Globus pallidus (tissue), 1 donor: Measurements from ENCODE around the gene REX1BD.
"Not testable (repeated sequence)": the region's sequence is repeated elsewhere in the genome, so short reads cannot be mapped to it uniquely, and the experiment has no call there.

Experiments
- DNase-seq: peaks from one replicate; pipeline ENCODE4 v3.0.0-alpha.2; 2015; ENCODE audit warnings: low spot score

REX1BD gene

DNA sequence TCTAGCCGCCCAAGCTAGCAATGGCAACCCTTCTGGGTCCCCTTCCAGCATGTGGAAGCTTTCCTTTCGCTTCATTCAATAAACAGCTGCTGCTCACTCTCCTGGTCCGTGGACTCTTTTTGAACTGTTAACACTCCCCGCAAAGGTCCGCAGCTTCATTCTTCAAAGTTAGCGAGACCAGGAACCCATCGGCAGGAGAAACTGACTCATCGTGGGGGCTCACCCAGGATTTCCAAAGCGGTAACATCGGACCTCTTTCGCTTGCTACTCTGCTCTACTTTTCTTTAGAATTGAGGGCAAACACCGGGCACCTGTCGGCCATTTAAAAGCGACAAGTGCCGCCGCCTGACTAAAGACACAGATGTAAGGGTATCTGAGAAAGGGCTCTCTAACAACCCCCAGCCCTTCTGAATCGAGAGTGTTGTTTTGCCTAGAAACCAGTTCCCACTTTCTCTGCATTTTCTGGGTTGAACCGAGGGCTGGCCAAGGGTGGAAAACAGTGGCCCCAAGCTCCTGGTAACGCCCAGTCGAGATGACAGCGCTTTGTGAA, 11.2 kb upstream of the REX1BD start:
- no peak for DNase-seq

DNA sequence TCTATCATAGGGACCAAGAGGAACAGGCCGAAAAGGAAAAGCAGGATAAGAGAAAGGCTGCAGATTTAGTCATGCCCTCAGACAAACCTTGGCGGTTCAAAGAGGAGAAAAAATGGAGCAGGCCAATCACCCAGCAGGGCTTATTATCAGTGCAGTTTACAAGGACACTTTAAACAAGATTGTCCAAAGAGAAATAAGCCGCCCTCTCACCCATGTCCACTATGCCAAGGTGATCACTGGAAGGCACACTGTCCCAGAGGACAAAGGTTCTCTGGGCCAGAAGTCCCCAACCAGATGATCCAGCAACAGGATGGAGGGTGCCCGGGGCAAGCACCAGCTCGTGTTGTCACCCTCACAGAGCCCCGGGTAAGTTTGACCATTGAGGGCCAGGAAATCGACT, 8.3 kb upstream of the REX1BD start:
- no peak for DNase-seq

DNA sequence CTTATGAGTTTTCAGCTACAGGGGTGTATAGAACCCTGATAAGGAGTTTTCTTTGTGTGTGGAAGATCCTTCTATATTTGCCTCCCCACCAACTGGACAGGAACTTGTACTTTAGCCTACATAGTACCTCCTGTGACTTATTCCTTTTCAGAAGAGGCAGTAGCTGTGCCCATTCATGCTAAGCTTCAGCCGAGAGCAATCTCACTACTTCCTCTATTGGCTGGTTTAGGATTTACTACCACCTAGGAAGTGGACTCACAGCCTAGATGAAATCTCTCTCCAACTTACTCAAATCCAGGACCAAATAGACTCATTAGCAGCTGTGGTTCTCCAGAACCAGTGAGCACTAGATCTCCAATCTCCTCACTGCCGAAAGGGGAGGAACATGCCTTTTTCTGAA, 2.3 kb upstream of the REX1BD start:
- no peak for DNase-seq

DNA sequence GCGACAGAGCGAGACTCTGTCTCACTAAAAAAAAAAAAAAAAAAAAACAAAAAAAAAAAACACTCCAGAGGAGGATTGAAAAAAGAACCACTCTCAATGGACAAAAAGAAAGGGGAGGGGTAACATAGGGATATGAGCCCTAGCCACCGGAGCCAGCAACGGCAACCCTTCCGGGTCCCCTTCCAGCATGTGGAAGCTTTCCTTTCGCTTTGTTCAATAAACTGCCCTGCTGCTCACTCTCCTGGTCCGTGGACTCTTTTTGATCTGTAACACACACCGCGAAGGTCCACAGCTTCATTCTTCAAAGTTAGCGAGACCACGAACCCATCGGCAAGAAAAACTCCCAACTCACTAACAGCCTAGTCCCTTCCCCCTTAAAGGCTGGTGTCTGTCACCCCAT, 1.0 kb upstream of the REX1BD start:
- DNase-seq = no peak

DNA sequence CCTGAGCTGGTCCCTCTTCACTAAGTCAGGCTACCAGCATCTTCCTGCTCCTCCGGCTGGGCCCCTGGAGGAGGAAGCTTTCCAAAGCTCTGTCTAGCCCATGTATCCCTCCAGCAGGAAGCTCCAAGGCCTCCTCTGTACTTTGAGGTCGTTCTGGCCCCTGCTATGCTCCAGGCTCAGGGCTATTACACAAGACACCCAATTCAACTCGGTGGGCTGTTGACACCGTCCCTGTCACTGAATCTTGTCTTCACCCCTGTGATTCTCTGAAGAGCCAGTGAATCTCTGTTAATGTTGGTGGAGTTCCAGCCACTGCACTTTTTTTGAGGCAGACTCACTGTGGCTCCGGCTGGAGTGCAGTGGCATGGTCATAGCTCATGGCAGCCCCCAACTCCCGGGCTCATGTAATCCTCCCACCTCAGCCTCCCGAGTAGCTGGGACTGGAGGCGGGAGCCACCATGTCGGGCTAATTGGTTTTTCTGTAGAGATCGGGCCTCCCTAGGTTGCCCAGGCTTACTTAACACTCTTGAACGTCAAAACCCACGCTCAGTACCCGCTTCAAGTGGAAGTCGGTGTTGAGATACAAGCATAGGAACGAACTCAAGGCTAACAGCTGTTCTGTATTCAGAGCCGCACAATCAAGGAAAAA, 512 bp upstream of the REX1BD start:
- DNase-seq = no peak

DNA sequence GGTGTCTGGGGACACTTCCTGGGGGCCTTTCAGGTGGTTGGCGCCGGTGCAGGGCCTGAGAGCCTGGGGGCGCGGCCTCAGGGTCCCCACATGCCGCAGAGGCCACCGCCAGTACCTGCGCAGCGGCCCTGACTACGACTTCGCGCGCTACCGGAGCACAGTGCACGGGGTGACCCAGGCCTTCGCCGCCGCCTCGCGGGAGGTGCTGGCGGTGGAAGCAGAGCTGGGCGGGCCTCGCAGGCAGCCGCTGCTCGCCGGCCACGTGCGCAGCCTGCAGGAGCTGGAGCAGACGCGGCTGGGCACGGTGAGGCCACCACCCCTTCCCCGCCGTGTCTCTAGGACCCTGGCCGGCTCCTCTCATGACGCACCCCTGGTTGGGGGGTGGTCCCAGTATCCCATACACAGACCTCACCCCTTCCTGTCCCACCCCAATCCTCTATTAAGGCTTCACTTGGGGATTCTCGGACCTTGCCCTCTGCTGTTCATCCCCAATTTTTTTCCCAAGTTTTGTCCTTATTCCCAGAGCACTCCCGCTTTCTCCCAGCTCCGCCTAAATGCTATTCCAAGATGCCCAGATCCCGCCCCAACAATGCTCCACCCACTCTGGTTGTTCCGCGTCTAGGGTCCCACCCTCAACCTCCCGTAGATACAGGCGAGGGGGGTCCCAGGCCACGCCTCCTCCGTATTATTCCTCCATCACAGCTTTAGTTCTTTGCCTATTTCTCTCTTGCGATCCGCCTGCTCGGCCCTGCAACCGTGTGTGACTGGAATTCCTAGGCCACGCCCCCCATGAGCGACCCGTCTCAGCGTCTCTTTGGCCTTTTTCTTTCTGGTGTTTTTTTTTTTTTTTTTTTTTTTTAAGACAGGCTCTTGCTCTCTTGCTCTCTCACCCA, 1.0 kb downstream of the REX1BD start:
- DNase-seq = peak; percentile 27

DNA sequence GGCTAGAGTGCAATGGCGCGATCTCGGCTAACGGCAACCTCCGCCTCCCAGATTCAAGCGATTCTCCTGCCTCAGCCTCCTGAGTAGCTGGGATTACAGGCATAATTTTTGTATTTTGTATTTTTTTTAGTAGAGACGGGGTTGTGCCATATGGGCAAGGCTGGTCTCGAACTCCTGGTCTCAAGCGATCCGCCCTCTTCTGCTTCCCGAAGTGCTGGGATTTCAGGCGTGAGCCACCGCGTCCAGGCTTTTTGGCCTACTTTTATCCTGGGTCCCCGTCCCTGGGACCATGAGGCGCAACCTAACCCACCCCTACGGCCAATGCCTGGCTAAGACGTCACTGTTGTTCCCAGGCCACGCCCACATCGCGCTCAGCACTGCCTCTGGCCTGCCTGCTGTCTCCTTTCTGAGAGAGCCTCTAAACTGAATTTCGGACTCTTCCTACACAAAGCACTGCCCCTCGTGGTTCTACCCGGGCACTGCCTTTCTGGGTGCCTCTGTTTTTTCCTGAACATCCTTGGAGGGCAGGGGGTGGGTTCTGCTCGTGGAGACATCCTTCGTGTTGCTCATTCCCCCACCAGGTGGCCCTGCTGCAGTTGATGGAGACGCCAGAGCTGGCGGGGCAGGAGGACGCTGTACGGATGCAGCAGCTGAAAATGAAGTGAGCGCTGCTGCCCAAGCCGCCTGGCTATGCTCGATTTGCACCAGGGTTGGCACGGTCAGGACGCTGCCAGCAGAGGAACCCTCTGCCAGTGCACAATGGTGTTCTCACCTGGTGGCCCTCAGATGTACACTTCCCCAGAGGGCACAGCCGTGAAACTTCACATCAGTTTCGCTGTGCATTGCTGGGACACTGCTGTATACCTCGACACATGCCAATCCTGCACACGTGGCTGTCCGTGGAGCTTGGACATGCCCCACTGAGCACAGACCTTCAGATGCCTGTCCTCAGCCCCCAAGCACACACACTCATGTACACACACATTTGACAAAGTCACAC, 2.0 kb downstream of the REX1BD start:
- peak; percentile 86 for DNase-seq

DNA sequence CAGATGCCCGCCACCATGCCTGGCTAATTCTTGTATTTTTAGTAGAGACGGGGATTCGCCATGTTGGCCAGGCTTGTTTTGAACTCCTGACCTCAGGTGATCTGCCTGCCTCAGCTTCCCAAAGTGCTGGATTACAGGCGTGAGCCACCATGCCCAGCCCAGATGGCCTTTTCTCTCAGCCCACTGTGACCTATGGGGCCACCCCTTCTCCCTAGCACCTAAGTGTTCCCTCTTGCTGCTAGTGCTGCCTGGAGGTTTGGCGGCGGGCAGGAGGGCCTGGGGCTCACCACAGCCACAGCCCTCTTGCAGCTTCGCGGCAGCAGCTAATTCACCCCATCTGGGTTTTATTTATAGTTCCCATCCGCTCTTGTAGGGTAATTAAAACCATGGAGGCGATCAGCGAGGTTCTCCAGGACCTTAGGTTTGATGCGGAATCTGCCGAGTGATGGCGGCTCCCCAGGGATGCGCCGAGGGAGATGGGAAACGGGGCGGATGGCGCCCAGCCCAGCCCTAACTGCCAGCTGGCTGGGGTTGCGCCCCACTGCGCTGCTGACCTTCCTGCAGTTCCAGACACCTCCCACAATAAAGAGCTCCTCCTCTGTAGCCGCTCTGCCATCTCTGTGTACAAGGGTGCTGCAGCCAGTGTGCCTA, 3.3 kb downstream of the REX1BD start:
- no peak for DNase-seq

DNA sequence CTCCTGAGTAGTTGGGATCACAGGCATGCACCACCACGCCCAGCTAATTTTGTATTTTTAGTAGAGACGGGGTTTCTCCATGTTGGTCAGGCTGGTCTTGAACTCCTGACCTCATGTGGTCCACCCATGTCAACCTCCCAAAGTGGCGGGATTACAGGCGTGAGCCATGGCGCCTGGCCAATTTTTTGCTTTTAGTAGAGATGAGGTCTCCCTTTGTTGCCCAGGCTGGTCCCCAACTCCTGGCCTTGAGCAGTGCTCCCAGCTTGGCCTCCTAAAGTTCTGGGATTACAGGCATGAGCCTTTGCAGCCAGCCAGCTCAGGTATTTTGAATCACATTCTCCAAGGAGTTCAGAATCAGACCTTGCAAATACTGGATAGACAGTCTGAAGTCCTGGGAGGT, 4.1 kb downstream of the REX1BD start:
- not testable (repeated sequence) for DNase-seq

DNA sequence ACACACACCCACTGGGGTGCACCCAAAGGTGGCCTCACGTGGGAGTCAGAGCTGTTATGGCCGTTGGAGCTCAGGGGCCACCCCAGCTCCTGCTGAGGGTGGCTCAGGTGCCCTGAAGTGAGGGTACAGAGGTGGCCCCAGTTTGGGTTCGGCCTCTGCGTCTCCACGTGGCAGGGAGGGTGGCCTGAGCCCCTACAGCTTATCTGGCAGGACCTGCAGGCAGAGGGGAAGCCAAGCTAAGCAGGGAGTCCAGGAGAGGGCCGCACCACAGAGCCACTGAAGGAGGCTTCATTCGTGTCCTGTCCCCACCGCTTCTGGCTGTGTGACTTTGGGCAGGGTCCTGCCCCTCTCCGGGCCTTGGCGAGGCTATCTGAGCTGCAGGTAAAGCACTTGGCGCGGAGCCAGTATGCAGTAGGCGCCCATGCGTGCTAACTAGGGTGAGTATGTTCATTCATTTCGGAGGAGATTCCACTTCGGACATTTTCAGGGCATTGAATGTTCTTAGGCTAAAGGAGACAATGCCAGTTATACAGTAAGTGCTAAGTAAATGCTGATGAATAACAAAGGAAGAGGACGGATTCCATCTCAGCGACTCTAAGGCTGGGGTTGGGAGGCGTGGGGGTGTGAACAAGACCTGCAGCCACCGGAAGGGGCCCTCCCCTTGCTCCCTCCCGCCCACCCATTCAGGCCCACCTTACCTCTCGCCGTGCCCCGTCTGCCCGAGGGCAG, 4.9 kb downstream of the REX1BD start:
- no peak for DNase-seq

DNA sequence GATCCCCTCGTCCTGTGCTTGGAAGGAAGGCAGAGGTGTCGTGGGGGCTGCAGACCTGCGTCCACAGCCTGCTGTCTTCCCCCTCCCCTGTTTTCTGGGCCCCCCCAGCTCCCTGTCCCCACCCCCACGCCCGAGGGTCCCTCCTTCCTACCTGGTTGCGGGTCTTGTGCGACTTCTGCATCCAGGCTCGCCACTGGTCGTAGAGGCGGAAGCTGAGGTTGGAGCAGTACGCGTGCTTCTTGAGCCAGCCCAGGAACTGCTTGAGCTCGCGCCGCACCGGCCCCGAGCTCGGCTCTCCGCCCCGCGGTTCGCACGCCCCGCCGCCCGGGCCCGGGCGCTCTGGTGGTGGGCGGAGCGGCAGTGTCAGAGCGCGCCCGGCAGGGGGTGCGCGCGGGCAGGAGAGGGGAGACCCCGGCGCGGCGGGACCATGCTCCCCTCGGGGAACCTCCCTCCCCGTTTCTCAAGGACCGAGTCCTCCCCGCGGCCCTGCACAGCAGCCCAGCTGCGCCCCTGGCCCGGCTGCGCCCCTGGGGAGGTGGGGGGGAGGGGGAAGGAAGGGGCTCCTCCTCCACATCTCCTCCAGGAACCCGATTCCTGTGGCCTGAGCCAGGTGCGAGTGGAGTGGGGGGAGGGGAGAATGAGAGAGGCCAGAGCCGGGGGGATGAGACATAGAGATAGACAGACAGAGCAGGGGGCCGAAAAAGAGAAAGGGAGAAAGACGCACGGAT, 5.7 kb downstream of the REX1BD start:
- DNase-seq = peak; percentile 26

DNA sequence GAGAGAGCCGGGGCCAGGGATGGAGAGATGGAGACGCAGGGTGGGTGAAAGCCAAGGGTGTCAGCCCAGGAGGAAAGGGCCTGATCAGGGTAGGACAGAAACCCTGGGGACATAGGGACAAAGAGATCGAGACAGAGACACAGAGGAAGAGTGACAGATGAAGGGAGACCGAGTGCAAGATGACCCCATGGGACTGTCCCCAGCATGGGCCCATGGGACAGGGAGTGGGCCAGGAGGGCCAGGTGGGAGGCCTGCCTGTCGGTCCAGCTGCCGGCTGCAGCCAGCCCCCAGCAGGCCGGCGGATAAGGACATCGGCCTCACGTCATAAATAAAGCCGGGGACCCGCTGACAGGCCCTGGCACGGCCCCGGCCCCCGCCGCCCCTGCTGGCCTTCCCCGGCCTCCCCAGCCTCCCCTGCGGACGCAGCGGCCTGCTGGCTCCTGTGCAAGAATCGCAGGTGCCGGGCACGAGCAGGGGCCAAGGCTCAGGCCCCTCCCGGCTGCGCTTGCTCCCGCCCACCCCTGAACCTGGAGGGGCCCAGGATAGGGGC, 6.3 kb downstream of the REX1BD start:
- no peak for DNase-seq

DNA sequence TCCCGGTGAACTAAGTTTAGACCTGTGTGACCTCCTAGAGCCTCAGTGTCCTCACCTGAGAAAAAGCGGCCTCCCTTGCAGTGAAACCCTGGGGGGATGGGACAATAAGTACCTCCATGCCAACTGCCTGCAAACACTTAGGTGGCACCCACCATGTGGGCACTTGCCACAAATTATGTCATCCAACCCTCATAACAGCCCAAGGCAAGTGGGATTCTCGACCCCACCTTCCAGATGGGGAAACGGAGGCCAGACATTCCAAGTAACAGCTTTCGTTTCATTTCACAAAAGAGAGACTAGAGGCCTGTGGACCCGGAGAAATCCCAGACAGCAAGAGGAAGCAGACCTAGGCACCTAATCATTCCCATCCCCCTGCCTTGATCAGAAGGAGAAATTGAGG, 6.9 kb downstream of the REX1BD start:
- DNase-seq = no peak

DNA sequence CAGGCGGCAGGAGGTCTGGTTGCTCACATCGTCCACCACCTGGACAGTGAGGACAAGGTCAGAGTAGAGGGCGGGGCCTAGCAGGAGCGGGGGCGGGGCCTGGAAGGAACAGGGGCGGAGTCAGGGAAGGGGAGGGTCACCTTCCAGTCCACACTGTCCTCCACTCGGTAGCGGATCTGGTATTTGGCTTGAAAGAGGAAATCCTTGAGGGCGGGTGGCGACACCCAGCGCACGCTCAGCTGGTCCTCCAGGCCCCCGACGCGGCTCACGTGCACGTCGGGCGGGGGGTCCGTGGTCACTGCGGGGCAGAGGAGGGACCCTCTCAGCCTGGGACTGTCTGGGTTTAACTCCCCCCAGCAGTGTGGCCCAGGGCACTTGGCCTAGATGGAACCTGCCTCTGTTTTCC, 8.2 kb downstream of the REX1BD start:
- no peak for DNase-seq

DNA sequence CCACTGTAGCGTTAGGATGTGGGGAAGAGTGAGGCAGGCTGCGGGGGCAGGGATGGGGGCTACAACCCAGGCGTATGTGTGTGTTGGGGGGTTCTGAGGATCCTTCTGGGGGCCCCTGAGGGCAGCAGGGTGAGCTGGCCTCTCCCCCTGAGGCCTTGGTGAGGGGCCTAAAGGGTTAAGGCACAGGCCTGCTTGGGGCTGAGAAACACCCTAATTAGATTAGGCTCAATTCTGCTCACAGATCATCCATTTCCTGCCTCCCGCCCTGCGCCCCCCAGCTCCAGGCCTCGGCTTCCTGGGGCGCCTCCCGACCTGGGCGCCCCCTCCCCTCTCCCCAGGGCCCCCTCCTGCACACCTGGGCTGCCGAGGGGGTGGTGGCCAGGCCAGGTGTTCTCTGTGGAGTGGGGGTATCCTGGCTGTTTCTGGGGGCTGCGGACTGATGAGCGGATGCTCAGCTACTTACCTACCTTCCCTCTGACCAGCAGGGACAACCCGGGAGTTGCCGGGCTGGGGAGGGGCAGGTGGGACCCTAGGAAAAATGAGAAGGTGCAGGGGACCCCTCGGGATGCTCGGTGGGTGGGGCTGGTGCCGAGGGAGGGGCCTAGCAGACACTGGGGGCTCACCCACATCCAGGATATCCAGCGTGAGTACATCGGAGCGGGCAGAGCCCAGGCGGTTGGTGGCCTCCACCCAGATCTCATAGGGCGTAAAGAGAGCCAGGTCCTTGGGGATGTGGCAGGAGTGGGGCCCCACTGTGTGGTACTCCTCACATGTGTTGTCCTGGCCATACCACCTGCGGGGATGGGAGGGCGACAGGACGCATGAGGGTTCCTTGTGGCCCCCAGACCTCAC, 9.4 kb downstream of the REX1BD start:
- DNase-seq = no peak

DNA sequence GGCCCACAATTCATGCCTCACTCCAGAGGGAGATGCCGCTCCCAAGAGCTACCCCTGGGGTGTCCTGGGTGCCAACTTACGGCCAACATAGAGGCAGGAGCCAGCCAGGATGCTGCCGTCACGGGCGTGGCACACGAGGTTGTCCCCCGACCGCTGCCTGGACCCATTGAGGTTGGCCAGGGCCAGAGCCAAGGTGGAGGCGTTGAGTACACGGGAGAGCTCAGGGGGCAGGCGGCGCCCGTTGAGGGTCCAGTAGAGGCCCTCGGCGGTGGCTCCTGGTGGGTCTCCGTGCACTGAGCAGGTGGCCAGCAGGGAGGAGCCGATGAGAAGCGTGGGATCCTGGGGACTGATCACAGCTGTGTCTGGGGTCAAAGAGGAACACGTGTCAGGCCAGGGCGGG, 10.9 kb downstream of the REX1BD start:
- no peak for DNase-seq

DNA sequence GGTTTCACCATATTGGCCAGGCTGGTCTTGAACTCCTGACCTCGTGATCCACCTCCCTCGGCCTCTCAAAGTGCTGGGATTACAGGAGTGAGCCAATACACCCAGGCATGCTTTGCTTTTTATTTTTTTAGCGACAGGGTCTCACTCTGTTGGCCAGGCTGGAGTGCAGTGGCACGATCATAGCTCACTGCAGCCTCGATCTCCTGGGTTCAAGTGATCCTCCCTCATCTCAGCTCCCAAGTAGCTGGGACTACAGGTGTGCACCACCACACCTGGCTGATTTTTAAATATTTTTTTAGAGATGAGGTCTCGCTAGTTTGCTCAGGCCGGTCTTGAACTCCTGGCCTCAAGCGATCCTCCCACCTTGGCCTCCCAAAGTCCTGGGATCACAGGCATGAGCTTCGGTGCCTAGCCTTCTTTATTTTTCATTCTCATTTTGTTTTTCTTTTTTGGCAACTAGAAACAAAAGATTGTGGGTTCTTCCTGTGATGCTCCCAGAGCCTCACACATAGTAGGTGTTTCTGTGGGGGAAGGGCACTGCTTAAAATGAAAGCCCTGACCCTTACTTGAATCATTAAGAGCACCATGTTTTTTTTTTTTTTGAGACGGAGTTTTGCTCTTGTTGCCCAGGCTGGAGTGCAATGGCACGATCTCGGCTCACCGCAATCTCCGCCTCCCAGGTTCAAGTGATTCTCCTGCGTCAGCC, 12.2 kb downstream of the REX1BD start:
- DNase-seq = not testable (repeated sequence)

DNA sequence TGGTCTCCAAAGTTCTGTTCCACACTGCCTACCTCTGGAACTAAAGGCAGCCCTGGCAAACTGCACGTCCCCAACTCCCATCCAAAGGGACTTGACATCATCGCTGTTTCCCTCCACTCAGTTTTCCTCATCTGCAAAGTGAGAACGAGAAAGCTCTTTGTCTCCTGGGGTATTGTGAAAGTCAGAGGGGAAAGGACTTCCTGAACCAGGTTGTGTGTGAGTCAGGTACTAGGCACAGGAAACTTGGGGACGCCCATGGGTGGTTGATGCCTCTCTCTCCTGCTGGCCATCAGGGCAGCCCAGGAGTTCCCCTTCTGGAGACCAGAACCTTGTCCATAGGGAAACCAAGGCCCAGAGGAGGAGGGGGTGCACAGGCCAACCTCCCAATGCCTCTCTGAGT, 13.3 kb downstream of the REX1BD start:
- DNase-seq = no peak
